ENCODE results near the gene PIP4K2B. TPM values are rescaled to one million over a fixed set of nuclear protein-coding genes. Genes with fewer than 3 reads are reported as not detected.

Gene PIP4K2B
- total and polyA plus RNA-seq, 2 donors (not counting 1 experiment from before 2014, with no cell fraction given) = 24.0 to 42.9 TPM

DNA sequence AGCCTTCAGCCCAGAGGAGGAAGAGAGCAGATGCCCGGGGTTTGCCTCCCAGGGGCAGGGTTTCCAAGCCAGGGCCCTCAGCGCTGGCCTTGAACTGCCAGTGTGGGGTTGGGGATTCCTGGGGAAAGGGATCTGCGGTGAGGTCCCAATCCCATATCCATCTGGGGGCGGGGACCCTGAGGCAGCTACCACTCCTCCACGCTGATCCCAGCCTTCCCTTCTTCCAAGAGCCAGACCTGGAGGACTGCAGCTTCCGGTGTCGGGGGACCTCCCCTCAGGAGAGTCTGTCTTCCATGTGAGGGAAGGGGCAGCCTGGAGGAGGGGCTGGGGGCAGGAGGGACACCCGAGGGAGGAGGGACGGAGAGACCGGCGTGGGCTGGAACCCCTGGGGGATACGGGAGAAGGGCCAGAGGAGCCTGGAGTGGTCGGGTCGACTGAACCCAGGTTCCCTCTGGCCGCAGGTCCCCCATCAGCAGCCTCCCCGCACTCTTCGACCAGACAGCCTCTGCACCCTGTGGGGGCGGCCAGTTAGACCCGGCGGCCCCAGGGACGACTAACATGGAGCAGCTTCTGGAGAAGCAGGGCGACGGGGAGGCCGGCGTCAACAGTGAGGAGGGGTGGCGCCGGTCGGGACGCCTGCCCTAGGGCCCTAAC is 79.9 kb downstream of the PIP4K2B start:
- Histone ChIP-seq H4K20me1 (ENCODE audit: control insufficient read depth, insufficient read depth, low read length, poor library complexity, severe bottlenecking) (peaks cover 21% of the 10 kb centered on the region), H3K36me3 (replicated peaks in 1 of 2; ENCODE audit: control extremely low read depth in 1 of 2, control insufficient read depth in 1 of 2, extremely low read depth in 1 of 2, insufficient read depth in 2 of 2, low read length in 1 of 2) (peaks cover 0 to 78% of the 10 kb centered on the region in 2 experiments), H3K4me1 (ENCODE audit: control insufficient read depth in 2 of 2, insufficient read depth in 2 of 2, low read length in 2 of 2) (peaks cover 0 to 5% of the 10 kb centered on the region in 2 donors), H3K4me2 (replicated peaks; ENCODE audit: low read depth, low read length, poor library complexity, severe bottlenecking) (no peak overlapping the region), H3K27ac (ENCODE audit: low read length in 2 of 2) (no peak overlapping the region), H2AFZ (ENCODE audit: insufficient read depth, low read depth, low read length, poor library complexity, severe bottlenecking) (no peak overlapping the region), H3K79me2 (ENCODE audit: control insufficient read depth, insufficient read depth, low read length) (no peaks in the 10 kb centered on the region), H3K27me3 (replicated peaks in 1 of 4; ENCODE audit: control extremely low read depth in 1 of 4, control insufficient read depth in 3 of 4, insufficient read depth in 4 of 4, low read length in 3 of 4) (no peaks in the 10 kb centered on the region), H3K4me3 (ENCODE audit: control extremely low read depth in 1 of 5, extremely low read depth in 1 of 5, insufficient read depth in 1 of 5, low read depth in 2 of 5, low read length in 4 of 5) (no peak overlapping the region), H3K9ac (ENCODE audit: low read length) (no peak overlapping the region), H3K9me3 (ENCODE audit: control extremely low read depth in 1 of 3, control insufficient read depth in 2 of 3, insufficient read depth in 1 of 3, low read length in 2 of 3) (no peaks in the 10 kb centered on the region)
- WGBS (ENCODE audit: insufficient coverage) = 98% methylated on average over 26 of the region's 29 CpGs
- Mint-ChIP-seq H3K9me3 (ENCODE audit: insufficient read depth) (no peaks in the 10 kb centered on the region), H3K27me3 (no peaks in the 10 kb centered on the region), H3K4me1 (peaks cover 14% of the 10 kb centered on the region), H3K4me3 (no peak overlapping the region), H3K27ac (no peak overlapping the region)
- ATAC-seq (ENCODE audit: low read depth) (no peak), DNase-seq (no peak)
- TF ChIP-seq EZH2 (IDR thresholded peaks at IDR 0.05; ENCODE audit: borderline replicate concordance, insufficient read depth, low read depth, low read length, poor library complexity, severe bottlenecking) = no peak
- TF ChIP-seq, protein P1, sequence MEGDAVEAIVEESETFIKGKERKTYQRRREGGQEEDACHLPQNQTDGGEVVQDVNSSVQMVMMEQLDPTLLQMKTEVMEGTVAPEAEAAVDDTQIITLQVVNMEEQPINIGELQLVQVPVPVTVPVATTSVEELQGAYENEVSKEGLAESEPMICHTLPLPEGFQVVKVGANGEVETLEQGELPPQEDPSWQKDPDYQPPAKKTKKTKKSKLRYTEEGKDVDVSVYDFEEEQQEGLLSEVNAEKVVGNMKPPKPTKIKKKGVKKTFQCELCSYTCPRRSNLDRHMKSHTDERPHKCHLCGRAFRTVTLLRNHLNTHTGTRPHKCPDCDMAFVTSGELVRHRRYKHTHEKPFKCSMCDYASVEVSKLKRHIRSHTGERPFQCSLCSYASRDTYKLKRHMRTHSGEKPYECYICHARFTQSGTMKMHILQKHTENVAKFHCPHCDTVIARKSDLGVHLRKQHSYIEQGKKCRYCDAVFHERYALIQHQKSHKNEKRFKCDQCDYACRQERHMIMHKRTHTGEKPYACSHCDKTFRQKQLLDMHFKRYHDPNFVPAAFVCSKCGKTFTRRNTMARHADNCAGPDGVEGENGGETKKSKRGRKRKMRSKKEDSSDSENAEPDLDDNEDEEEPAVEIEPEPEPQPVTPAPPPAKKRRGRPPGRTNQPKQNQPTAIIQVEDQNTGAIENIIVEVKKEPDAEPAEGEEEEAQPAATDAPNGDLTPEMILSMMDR (IDR thresholded peaks at IDR 0.05) = no peak
- ChIA-PET CTCF (interaction anchor here (1.2 to 2.6 kb wide), 3 partner anchors 9 to 16 kb away, joined by 3 to 11 read pairs (median 4); partner anchors contain the start of gene CISD3), POLR2A (interaction anchor here (0.6 kb wide), 1 partner anchor 10 kb away, joined by 3 read pairs; no protein-coding TSS in a partner anchor)
- intact Hi-C loops (cut with micrococcal nuclease) = no loop called here

DNA sequence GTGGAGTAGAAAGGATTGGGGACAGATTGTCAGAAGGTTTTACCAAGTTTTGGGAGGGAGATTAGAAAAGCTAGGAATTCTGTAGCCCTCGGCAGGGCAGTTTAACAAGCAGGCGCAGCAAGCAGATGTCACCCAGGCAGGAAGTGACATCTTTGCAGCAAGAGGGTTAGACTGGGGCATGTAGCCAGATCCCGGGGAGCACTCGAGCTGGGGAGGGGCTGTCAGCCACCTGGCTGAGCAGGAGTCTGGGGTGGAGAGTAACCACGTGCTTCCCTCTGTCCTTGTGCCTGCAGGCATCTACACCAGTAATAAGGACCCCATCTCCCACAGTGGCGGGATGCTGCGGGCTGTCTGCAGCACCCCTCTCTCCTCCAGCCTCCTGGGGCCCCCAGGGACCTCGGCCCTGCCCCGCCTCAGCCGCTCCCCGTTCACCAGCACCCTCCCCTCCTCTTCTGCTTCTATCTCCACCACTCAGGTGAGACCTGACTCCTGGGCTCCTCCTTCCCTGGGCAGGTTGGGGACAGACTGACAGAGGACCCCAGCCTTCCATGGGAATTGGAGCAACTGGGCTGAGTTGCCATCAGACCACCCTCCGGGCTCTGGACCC is 82.1 kb downstream of the PIP4K2B start:
- H4K20me1 ChIP-seq (ENCODE audit: control insufficient read depth, insufficient read depth, low read length, poor library complexity, severe bottlenecking) = peaks cover 28% of the 10 kb centered on the region
- H3K27ac Mint-ChIP-seq = no peak overlapping the region
- H3K4me3 Mint-ChIP-seq = no peak overlapping the region
- DNase-seq = no peak
- H3K9me3 Mint-ChIP-seq (ENCODE audit: insufficient read depth) = no peaks in the 10 kb centered on the region
- no peak overlapping the region for H3K4me3 ChIP-seq (ENCODE audit: control extremely low read depth in 1 of 5, extremely low read depth in 1 of 5, insufficient read depth in 1 of 5, low read depth in 2 of 5, low read length in 4 of 5)
- H3K4me1 ChIP-seq (ENCODE audit: control insufficient read depth in 2 of 2, insufficient read depth in 2 of 2, low read length in 2 of 2) = peaks cover 0 to 4% of the 10 kb centered on the region in 2 donors
- no peak overlapping the region for H3K27ac ChIP-seq (ENCODE audit: low read length in 2 of 2)
- no peaks in the 10 kb centered on the region for H3K79me2 ChIP-seq (ENCODE audit: control insufficient read depth, insufficient read depth, low read length)
- TF ChIP-seq, protein P1 (IDR thresholded peaks at IDR 0.05) = no peak
- no peak for TF ChIP-seq EZH2 (IDR thresholded peaks at IDR 0.05; ENCODE audit: borderline replicate concordance, insufficient read depth, low read depth, low read length, poor library complexity, severe bottlenecking)
- H3K36me3 ChIP-seq (replicated peaks in 1 of 2; ENCODE audit: control extremely low read depth in 1 of 2, control insufficient read depth in 1 of 2, extremely low read depth in 1 of 2, insufficient read depth in 2 of 2, low read length in 1 of 2) = peaks cover 3 to 88% of the 10 kb centered on the region in 2 experiments
- H3K4me1 Mint-ChIP-seq = peaks cover 12% of the 10 kb centered on the region
- CTCF ChIA-PET = interaction anchor here (1.5 to 2.6 kb wide), 3 partner anchors 11 to 50 kb away, joined by 5 to 11 read pairs (median 6); no protein-coding TSS in a partner anchor
- H3K27me3 Mint-ChIP-seq = no peaks in the 10 kb centered on the region
- H3K4me2 ChIP-seq (replicated peaks; ENCODE audit: low read depth, low read length, poor library complexity, severe bottlenecking) = no peak overlapping the region
- H3K9me3 ChIP-seq (ENCODE audit: control extremely low read depth in 1 of 3, control insufficient read depth in 2 of 3, insufficient read depth in 1 of 3, low read length in 2 of 3) = no peaks in the 10 kb centered on the region
- no peak for ATAC-seq (ENCODE audit: low read depth)
- H3K27me3 ChIP-seq (replicated peaks in 1 of 4; ENCODE audit: control extremely low read depth in 1 of 4, control insufficient read depth in 3 of 4, insufficient read depth in 4 of 4, low read length in 3 of 4) = no peaks in the 10 kb centered on the region
- intact Hi-C loops (cut with micrococcal nuclease) = no loop called here
- POLR2A ChIA-PET = interaction anchor here (0.6 kb wide), 1 partner anchor 18 kb away, joined by 5 read pairs; no protein-coding TSS in a partner anchor
- no peak overlapping the region for H2AFZ ChIP-seq (ENCODE audit: insufficient read depth, low read depth, low read length, poor library complexity, severe bottlenecking)
- H3K9ac ChIP-seq (ENCODE audit: low read length) = no peak overlapping the region
- 100% methylated on average over 11 of the region's 12 CpGs for WGBS (ENCODE audit: insufficient coverage)

Data from B cell (primary cell).